ENCODE data around the gene TTF1.

GRCh38 chr9:132434881-132435280, 28.2 kb upstream of the TTF1 start:
- no peak for TF ChIP-seq CTCF (IDR thresholded peaks at IDR 0.05 in 2 of 3, conservative IDR thresholded peaks at IDR 0.05 in 1 of 3; ENCODE audit: insufficient read depth in 2 of 3, low read depth in 1 of 3, low read length in 3 of 3)
- TF ChIP-seq SIN3A (IDR thresholded peaks at IDR 0.05; ENCODE audit: borderline replicate concordance in 2 of 2, control insufficient read depth in 1 of 2, low read depth in 2 of 2, low read length in 2 of 2), result no peak
- TF ChIP-seq ZNF146 (CRISPR knock-in tag; IDR thresholded peaks at IDR 0.05; ENCODE audit: unreplicated experiment), result no peak

Data from K562 (cell line).